ENCODE data around the gene DLGAP5. TPM values are rescaled to one million over a fixed set of nuclear protein-coding genes. Genes with fewer than 3 reads are reported as not detected.

Gene DLGAP5
- total RNA-seq, 4 donors from 2014 or later: 0.82 to 11.5 (median 1.3) TPM

DNA sequence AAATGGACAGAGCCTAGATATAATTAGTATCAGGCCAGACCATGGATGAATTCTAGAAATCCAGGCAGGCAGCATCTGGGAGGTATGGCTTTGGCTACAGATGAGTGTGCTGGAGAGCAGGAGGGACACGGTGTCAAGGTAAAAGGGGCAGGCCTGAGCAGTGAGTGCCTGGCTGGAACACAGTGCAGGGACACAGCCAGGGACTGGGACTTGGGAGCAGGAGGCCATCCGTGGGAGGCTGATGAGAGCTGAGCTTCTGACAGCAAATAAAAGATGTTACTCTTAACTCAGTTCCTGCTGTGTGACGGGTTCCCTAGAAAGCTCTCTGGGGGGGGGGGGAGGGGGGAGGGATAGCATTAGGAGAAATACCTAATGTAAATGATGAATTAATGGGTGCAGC is 75.9 kb downstream of the DLGAP5 start:
- Histone ChIP-seq H3K9me3 (no peaks in the 10 kb centered on the region), H3K27ac (peak overlapping the region; percentile 81 to 85 (median 82)), H3K27me3 (no peaks in the 10 kb centered on the region), H3K36me3 (no peaks in the 10 kb centered on the region), H3K4me1 (peaks cover 8 to 63% (median 29%) of the 10 kb centered on the region in 4 donors), H3K4me3 (no peak overlapping the region)
- in situ Hi-C loops (cut with MboI; ENCODE audit: low pct_ligation_motif_present in 1 of 4, low pct_unique_long_range_greater_than_20kb in 1 of 4, low sequenced_read_pairs in 3 of 4) (no loop called here), intact Hi-C loops (cut with DNase I; ENCODE audit: low total_unique reads) (no loop called here)
- DNase-seq: no peak
- TF ChIP-seq POLR2AphosphoS5 (IDR thresholded peaks at IDR 0.05) (no peak), POLR2A (IDR thresholded peaks at IDR 0.05) (no peak), EP300 (IDR thresholded peaks at IDR 0.05; ENCODE audit: low read depth) (no peak)
- TF ChIP-seq, protein P1, sequence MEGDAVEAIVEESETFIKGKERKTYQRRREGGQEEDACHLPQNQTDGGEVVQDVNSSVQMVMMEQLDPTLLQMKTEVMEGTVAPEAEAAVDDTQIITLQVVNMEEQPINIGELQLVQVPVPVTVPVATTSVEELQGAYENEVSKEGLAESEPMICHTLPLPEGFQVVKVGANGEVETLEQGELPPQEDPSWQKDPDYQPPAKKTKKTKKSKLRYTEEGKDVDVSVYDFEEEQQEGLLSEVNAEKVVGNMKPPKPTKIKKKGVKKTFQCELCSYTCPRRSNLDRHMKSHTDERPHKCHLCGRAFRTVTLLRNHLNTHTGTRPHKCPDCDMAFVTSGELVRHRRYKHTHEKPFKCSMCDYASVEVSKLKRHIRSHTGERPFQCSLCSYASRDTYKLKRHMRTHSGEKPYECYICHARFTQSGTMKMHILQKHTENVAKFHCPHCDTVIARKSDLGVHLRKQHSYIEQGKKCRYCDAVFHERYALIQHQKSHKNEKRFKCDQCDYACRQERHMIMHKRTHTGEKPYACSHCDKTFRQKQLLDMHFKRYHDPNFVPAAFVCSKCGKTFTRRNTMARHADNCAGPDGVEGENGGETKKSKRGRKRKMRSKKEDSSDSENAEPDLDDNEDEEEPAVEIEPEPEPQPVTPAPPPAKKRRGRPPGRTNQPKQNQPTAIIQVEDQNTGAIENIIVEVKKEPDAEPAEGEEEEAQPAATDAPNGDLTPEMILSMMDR (IDR thresholded peaks at IDR 0.05): no peak
- WGBS, 2 donors (ENCODE audit: low coverage in 1 of 2): 62 to 86% methylated on average over 1 to 3 of the region's 3 CpGs

- in situ Hi-C loops (cut with MboI; ENCODE audit: low pct_ligation_motif_present in 1 of 4, low pct_unique_long_range_greater_than_20kb in 1 of 4, low sequenced_read_pairs in 3 of 4): no loop called here
- H3K9me3 ChIP-seq: no peaks in the 10 kb centered on the region
- TF ChIP-seq, protein P1 (IDR thresholded peaks at IDR 0.05): no peak
- TF ChIP-seq EP300 (IDR thresholded peaks at IDR 0.05; ENCODE audit: low read depth): no peak
- TF ChIP-seq POLR2A (IDR thresholded peaks at IDR 0.05): peak; percentile 17
- TF ChIP-seq POLR2AphosphoS5 (IDR thresholded peaks at IDR 0.05): peak in 2 of 3 donors; percentile 35 to 60
- intact Hi-C loops (cut with DNase I; ENCODE audit: low total_unique reads): no loop called here
- H3K27me3 ChIP-seq: no peaks in the 10 kb centered on the region
- no peak overlapping the region for H3K4me3 ChIP-seq
- DNase-seq: no peak
- peak overlapping the region; percentile 81 to 85 (median 82) for H3K27ac ChIP-seq
- no peaks in the 10 kb centered on the region for H3K36me3 ChIP-seq
- peaks cover 8 to 56% (median 25%) of the 10 kb centered on the region in 4 donors for H3K4me1 ChIP-seq
- 58% methylated on average over 2 of the region's 2 CpGs; no CpG with 5 or more reads in 1 of the 2 donors for WGBS, 2 donors (ENCODE audit: low coverage in 1 of 2)
These were observed 76.7 kb downstream of the DLGAP5 start for GRCh38 chr14:55114720-55115119.

DNA sequence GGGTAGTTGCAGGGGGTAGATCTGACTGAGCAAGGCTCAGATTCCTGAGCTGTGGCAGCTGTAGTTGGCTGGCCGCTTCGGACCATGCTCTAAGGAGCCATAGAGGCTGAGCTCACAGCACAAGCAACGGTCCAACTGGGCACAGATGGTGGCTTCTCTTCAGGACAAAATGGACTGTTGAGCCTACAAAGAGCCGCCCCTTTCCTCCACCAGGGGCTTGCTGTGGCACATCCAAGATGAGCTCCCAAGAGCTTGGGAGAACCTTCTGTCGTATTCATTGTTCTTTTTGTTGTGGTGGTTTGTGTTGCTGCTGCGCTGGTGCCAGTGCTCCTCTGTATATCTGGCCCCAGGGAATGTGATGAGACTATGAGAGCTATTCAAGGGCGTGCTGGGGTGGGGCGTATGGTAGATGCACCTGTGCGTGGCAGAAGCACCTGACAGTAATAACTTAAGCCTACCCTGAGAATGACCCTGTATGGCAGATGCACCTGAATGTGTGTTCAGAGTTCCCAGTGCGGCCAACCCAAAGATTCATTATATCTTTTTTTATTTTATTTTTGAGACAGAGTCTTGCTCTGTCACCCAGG is 80.2 kb downstream of the DLGAP5 start:
- in situ Hi-C loops (cut with MboI; ENCODE audit: low pct_ligation_motif_present in 1 of 4, low pct_unique_long_range_greater_than_20kb in 1 of 4, low sequenced_read_pairs in 3 of 4) (no loop called here), intact Hi-C loops (cut with DNase I; ENCODE audit: low total_unique reads) (no loop called here)
- Histone ChIP-seq H3K4me1 (peaks cover 24 to 58% (median 34%) of the 10 kb centered on the region in 4 donors), H3K4me3 (no peak overlapping the region), H3K9me3 (no peaks in the 10 kb centered on the region), H3K27me3 (no peaks in the 10 kb centered on the region), H3K27ac (no peak overlapping the region), H3K36me3 (no peaks in the 10 kb centered on the region)
- peak; percentile 39 for DNase-seq
- TF ChIP-seq EP300 (IDR thresholded peaks at IDR 0.05; ENCODE audit: low read depth): no peak
- TF ChIP-seq, protein P1 (IDR thresholded peaks at IDR 0.05): no peak
- TF ChIP-seq POLR2AphosphoS5 (IDR thresholded peaks at IDR 0.05): no peak
- no peak for TF ChIP-seq POLR2A (IDR thresholded peaks at IDR 0.05)
- WGBS, 2 donors (ENCODE audit: low coverage in 1 of 2): 88 to 100% methylated on average over 1 to 8 of the region's 10 CpGs

DNA sequence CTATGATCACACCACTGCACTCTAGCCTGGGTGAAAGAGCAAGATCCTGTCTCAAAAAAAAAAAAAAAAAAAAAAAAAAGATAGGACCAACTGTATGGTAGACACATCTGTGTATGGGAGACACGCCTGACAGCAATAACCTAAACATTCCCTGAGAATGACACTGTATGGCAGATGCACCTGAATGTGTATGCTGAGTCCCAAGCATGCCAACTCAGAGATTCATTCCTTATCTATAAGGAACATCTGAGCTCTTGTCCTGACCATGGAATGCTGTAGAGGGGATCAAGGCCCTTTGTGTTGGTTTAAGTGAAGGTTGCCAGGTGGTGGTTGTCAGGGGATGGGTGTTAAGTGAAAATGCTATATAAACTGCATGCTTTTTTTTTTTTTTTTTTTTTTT is 81.5 kb downstream of the DLGAP5 start:
- Histone ChIP-seq H3K4me1 (peaks cover 17 to 59% (median 29%) of the 10 kb centered on the region in 4 donors), H3K27me3 (no peaks in the 10 kb centered on the region), H3K27ac (no peak overlapping the region), H3K9me3 (no peaks in the 10 kb centered on the region), H3K4me3 (no peak overlapping the region), H3K36me3 (no peaks in the 10 kb centered on the region)
- whole genome bisulfite sequencing, 2 donors (ENCODE audit: low coverage in 1 of 2): 94 to 100% methylated on average over 1 of the region's 1 CpG
- TF ChIP-seq EP300 (IDR thresholded peaks at IDR 0.05; ENCODE audit: low read depth) (no peak), POLR2A (IDR thresholded peaks at IDR 0.05) (no peak), POLR2AphosphoS5 (IDR thresholded peaks at IDR 0.05) (no peak)
- intact Hi-C loops (cut with DNase I; ENCODE audit: low total_unique reads): no loop called here
- DNase-seq: no peak
- in situ Hi-C loops (cut with MboI; ENCODE audit: low pct_ligation_motif_present in 1 of 4, low pct_unique_long_range_greater_than_20kb in 1 of 4, low sequenced_read_pairs in 3 of 4): no loop called here
